HepG2 (cell line): ENCODE data around the gene TMEM131L. TPM values are rescaled to one million over a fixed set of nuclear protein-coding genes. Genes with fewer than 3 reads are reported as not detected.

ENCODE experiments used
- AFF4 ChIP-seq: sonication (generic); formaldehyde crosslinking; IDR thresholded peaks from 2 replicates; pipeline ENCODE4 v1.4.0; 2020; ENCODE audit warnings: missing genetic modification reagents
- AHR ChIP-seq: IDR thresholded peaks from 2 replicates; pipeline ENCODE4 v1.6.1; 2018; ENCODE audit warnings: missing genetic modification reagents, missing compliant biosample characterization
- ELF3 ChIP-seq: IDR thresholded peaks from 2 replicates; pipeline ENCODE4 v1.6.1; 2016; ENCODE audit warnings: missing genetic modification reagents, missing compliant biosample characterization
- ESRRA ChIP-seq: sonication (generic); formaldehyde crosslinking; IDR thresholded peaks from 2 replicates; pipeline ENCODE4 v1.5.1; 2020; ENCODE audit warnings: mild to moderate bottlenecking, low read depth, missing genetic modification reagents
- HMGA1 ChIP-seq: sonication (generic); formaldehyde crosslinking; conservative IDR thresholded peaks from 2 replicates; pipeline ENCODE4 v1.4.0; 2020; ENCODE audit warnings: missing genetic modification reagents
- MTF1 ChIP-seq: sonication (generic); formaldehyde crosslinking; IDR thresholded peaks from 2 replicates; pipeline ENCODE4 v1.5.0; 2020; ENCODE audit warnings: missing genetic modification reagents
- PHF21A ChIP-seq: sonication (generic); formaldehyde crosslinking; IDR thresholded peaks from 2 replicates; pipeline ENCODE4 v1.5.0; 2020; ENCODE audit warnings: mild to moderate bottlenecking, missing genetic modification reagents
- SIN3A ChIP-seq: IDR thresholded peaks from 2 replicates; pipeline ENCODE4 v1.6.1; 2011; ENCODE audit warnings: low read depth, mild to moderate bottlenecking, control low read depth, low read length, borderline replicate concordance
- SNAI1 ChIP-seq: sonication (generic); formaldehyde crosslinking; IDR thresholded peaks from 2 replicates; pipeline ENCODE4 v1.5.0; 2020; ENCODE audit warnings: mild to moderate bottlenecking, missing genetic modification reagents, borderline replicate concordance
- SSRP1 ChIP-seq: IDR thresholded peaks from 2 replicates; pipeline ENCODE4 v1.6.1; 2016; ENCODE audit warnings: control low read depth
- TMF1 ChIP-seq: sonication (generic); formaldehyde crosslinking; IDR thresholded peaks from 2 replicates; pipeline ENCODE4 v1.8.1; 2022; ENCODE audit warnings: low read depth, missing genetic modification reagents
- ZBTB40 ChIP-seq, 2 experiments: fragments of 450-650 bp in 1 of 2; sonication (generic) in 1 of 2; formaldehyde crosslinking in 1 of 2; IDR thresholded peaks; 2 replicates each; pipeline versions ENCODE4 v1.6.1 to v1.8.0; 2016 to 2022; ENCODE audit warnings: antibody characterized with exemption in 1 of 2, mild to moderate bottlenecking in 1 of 2, missing genetic modification reagents in 1 of 2
- ZNF512B ChIP-seq: sonication (generic); formaldehyde crosslinking; IDR thresholded peaks from 2 replicates; pipeline ENCODE4 v1.5.1; 2020; ENCODE audit warnings: missing genetic modification reagents, mild to moderate bottlenecking, borderline replicate concordance
- polyA plus RNA-seq, 8 experiments: library from polyadenylated mRNA; depleted of rRNA in 3 of 8; stranded (reverse) in 7 of 8; unstranded in 1 of 8; fragments of >200 nt; fragmentation: Illumina TruSeq in 4 of 8; extraction: Trizol in 4 of 8; gene quantifications; 2 replicates each; pipeline versions ENCODE4 v1.2.1 to v1.2.3, GENCODE V29; 2011 to 2016; ENCODE audit warnings: low read depth in 4 of 8, missing spikeins in 1 of 8, mixed read lengths in 1 of 8; ENCODE audit not compliant: insufficient read depth in 1 of 8
- total RNA-seq, 5 experiments: library from RNA; depleted of rRNA; stranded (reverse); fragments of >200 nt; fragmentation: Illumina TruSeq; extraction: Trizol; gene quantifications; 2 replicates each; pipeline ENCODE4 v1.2.3, GENCODE V29; 2016; ENCODE audit warnings: low read depth in 1 of 5

Gene TMEM131L
- total and polyA plus RNA-seq, 2 of the 13 experiments (the other 11 are each of a cell fraction or from before 2014, with no cell fraction given) = 2.2 to 4.5 TPM

DNA sequence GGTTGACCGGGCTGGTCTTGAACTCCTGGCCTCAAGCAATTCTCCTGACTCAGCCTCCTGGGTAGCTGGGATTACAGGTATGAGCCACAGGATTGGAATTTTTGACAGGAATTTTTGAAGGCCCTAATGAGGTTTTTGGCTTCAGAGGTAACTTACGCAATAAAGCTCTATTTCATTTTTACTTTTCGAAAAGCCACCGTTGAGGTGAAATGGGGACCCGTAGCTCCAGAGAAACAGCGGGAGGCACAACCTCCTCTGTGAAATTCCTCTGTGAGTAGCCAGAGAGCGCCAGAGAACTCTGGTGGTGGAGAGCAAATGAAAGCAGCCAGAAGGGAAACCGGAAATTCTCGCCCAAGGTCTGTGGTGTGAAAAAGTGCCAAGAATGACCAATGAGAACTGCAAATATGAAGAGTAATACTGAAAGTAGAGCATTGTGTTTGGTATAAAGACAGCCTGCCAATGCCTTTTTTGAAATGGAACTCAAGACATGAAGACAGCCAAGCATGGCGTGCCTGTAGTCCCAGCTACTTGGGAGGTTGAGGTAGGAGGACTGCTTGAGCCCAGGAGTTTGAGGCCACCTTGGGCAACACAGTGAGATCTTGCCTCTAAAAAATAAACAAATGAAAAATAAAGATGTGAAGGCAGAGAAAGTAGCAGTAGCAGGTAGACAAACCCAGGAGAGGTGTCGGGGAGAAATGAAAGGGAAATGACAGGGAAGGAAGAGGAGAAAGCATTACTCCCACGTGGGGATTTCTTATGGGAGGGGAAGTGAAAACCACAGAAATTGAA, 33.0 kb upstream of the TMEM131L start (continued):
- TF ChIP-seq ZNF512B (CRISPR knock-in tag) = no peak
- no peak for TF ChIP-seq SNAI1
- no peak for TF ChIP-seq AFF4
- no peak for TF ChIP-seq AHR
- TF ChIP-seq ZBTB40 (IDR thresholded peaks at IDR 0.05) = no peak
- no peak for TF ChIP-seq ZBTB40 (CRISPR knock-in tag; IDR thresholded peaks at IDR 0.05)
- TF ChIP-seq TMF1 = no peak
- TF ChIP-seq HMGA1 (CRISPR knock-in tag) = no peak
- TF ChIP-seq MTF1 (CRISPR knock-in tag) = no peak
- TF ChIP-seq PHF21A (CRISPR knock-in tag) = no peak
- no peak for TF ChIP-seq SSRP1 (CRISPR knock-in tag)
- no peak for TF ChIP-seq ESRRA (CRISPR knock-in tag)
- TF ChIP-seq ELF3 (CRISPR knock-in tag) = peak; percentile 49; the same call in 1 of the 2 replicates
- TF ChIP-seq SIN3A = no peak
